22Rv1 (cell line): ENCODE results near the gene KRT4.

Source experiments
- CTCF ChIP-seq: fragments of 450-650 bp; IDR thresholded peaks from 2 replicates; pipeline ENCODE4 v1.5.1; 2017; ENCODE audit warnings: mild to moderate bottlenecking
- ZFX ChIP-seq: fragments of 450-650 bp; IDR thresholded peaks from 2 replicates; pipeline ENCODE4 v1.6.1; 2017; ENCODE audit warnings: antibody characterized with exemption, borderline replicate concordance

- TF ChIP-seq CTCF (no peak), ZFX (no peak)
Measured at GRCh38 chr12:52838609-52839435, 24.9 kb upstream of the KRT4 start.
